Measurements from ENCODE around the gene TMEM134. TPM values are rescaled to one million over a fixed set of nuclear protein-coding genes. Genes with fewer than 3 reads are reported as not detected.

TMEM134 gene
- total RNA-seq, 1 donor from 2014 or later: 62.0 TPM

- Mint-ChIP-seq H3K27me3 (ENCODE audit: low read depth) (peaks cover 4% of the 10 kb centered on the region), H3K9me3 (no peaks in the 10 kb centered on the region), H3K27ac (no peak overlapping the region), H3K36me3 (ENCODE audit: low read depth) (no peaks in the 10 kb centered on the region), H3K4me1 (ENCODE audit: low read depth) (peaks cover 17% of the 10 kb centered on the region), H3K4me3 (ENCODE audit: low read depth) (peak overlapping the region; percentile 67)
- intact Hi-C loops (cut with micrococcal nuclease): loop anchor here (2.0 to 5.0 kb wide), 3 partner anchors 17 to 386 kb away; partner anchors contain the start of genes CDK2AP2, PITPNM1 and TBC1D10C
- no peak for DNase-seq (ENCODE audit: low spot score)
Measured at GRCh38 chr11:67421430-67422031, 47.5 kb downstream of the TMEM134 start.

- Mint-ChIP-seq H3K27me3 (ENCODE audit: low read depth) (peaks cover 10% of the 10 kb centered on the region), H3K27ac (no peak overlapping the region), H3K36me3 (ENCODE audit: low read depth) (no peaks in the 10 kb centered on the region), H3K9me3 (no peaks in the 10 kb centered on the region), H3K4me3 (ENCODE audit: low read depth) (peak overlapping the region; percentile 67), H3K4me1 (ENCODE audit: low read depth) (peaks cover 24% of the 10 kb centered on the region)
- intact Hi-C loops (cut with micrococcal nuclease): loop anchor here (2.0 to 5.0 kb wide), 3 partner anchors 16 to 386 kb away; partner anchors contain the start of genes CDK2AP2, PITPNM1 and TBC1D10C
- DNase-seq (ENCODE audit: low spot score): peak; percentile 94
Measured at GRCh38 chr11:67420646-67421429, 48.2 kb downstream of the TMEM134 start.

- Mint-ChIP-seq H3K36me3 (ENCODE audit: low read depth) (no peaks in the 10 kb centered on the region), H3K4me1 (ENCODE audit: low read depth) (peaks cover 24% of the 10 kb centered on the region), H3K9me3 (no peaks in the 10 kb centered on the region), H3K27me3 (ENCODE audit: low read depth) (peaks cover 10% of the 10 kb centered on the region), H3K4me3 (ENCODE audit: low read depth) (peak overlapping the region; percentile 77), H3K27ac (peak overlapping the region; percentile 33)
- no peak for DNase-seq (ENCODE audit: low spot score)
- intact Hi-C loops (cut with micrococcal nuclease): loop anchor here (2.0 to 5.0 kb wide), 3 partner anchors 15 to 387 kb away; partner anchors contain the start of genes CDK2AP2, PITPNM1 and TBC1D10C
Measured at GRCh38 chr11:67420147-67420645, 48.9 kb downstream of the TMEM134 start.

- DNase-seq (ENCODE audit: low spot score): no peak
- intact Hi-C loops (cut with micrococcal nuclease): loop anchor here (2.0 to 5.0 kb wide), 3 partner anchors 15 to 388 kb away; partner anchors contain the start of genes CDK2AP2, PITPNM1 and TBC1D10C
- Mint-ChIP-seq H3K4me3 (ENCODE audit: low read depth) (peak overlapping the region; percentile 77), H3K27ac (no peak overlapping the region), H3K4me1 (ENCODE audit: low read depth) (peaks cover 23% of the 10 kb centered on the region), H3K9me3 (no peaks in the 10 kb centered on the region), H3K36me3 (ENCODE audit: low read depth) (no peaks in the 10 kb centered on the region), H3K27me3 (ENCODE audit: low read depth) (peaks cover 10% of the 10 kb centered on the region)
Measured at GRCh38 chr11:67419325-67420049, 49.6 kb downstream of the TMEM134 start.

- DNase-seq (ENCODE audit: low spot score): no peak
- Mint-ChIP-seq H3K27ac (no peak overlapping the region), H3K27me3 (ENCODE audit: low read depth) (peaks cover 10% of the 10 kb centered on the region), H3K4me3 (ENCODE audit: low read depth) (peak overlapping the region; percentile 58), H3K4me1 (ENCODE audit: low read depth) (peaks cover 22% of the 10 kb centered on the region), H3K36me3 (ENCODE audit: low read depth) (no peaks in the 10 kb centered on the region), H3K9me3 (no peaks in the 10 kb centered on the region)
- intact Hi-C loops (cut with micrococcal nuclease): no loop called here
Measured at GRCh38 chr11:67418476-67419281, 50.4 kb downstream of the TMEM134 start.

- no peak for DNase-seq (ENCODE audit: low spot score)
- Mint-ChIP-seq H3K4me3 (ENCODE audit: low read depth) (no peak overlapping the region), H3K4me1 (ENCODE audit: low read depth) (peaks cover 33% of the 10 kb centered on the region), H3K9me3 (no peaks in the 10 kb centered on the region), H3K36me3 (ENCODE audit: low read depth) (peaks cover 4% of the 10 kb centered on the region), H3K27ac (no peak overlapping the region), H3K27me3 (ENCODE audit: low read depth) (peaks cover 14% of the 10 kb centered on the region)
- intact Hi-C loops (cut with micrococcal nuclease): no loop called here
Measured at GRCh38 chr11:67417425-67417824, 51.6 kb downstream of the TMEM134 start.

- H3K36me3 Mint-ChIP-seq (ENCODE audit: low read depth): peaks cover 4% of the 10 kb centered on the region
- no peak overlapping the region for H3K27ac Mint-ChIP-seq
- H3K27me3 Mint-ChIP-seq (ENCODE audit: low read depth): peaks cover 14% of the 10 kb centered on the region
- DNase-seq (ENCODE audit: low spot score): no peak
- intact Hi-C loops (cut with micrococcal nuclease): no loop called here
- peak overlapping the region; percentile 47 for H3K4me3 Mint-ChIP-seq (ENCODE audit: low read depth)
- no peaks in the 10 kb centered on the region for H3K9me3 Mint-ChIP-seq
- peaks cover 37% of the 10 kb centered on the region for H3K4me1 Mint-ChIP-seq (ENCODE audit: low read depth)
Measured at GRCh38 chr11:67416416-67417335, 52.4 kb downstream of the TMEM134 start.

- Mint-ChIP-seq H3K9me3 (no peaks in the 10 kb centered on the region), H3K27me3 (ENCODE audit: low read depth) (peaks cover 14% of the 10 kb centered on the region), H3K36me3 (ENCODE audit: low read depth) (peaks cover 4% of the 10 kb centered on the region), H3K4me3 (ENCODE audit: low read depth) (peak within 1 kb of the TSS; percentile 47), H3K4me1 (ENCODE audit: low read depth) (peaks cover 41% of the 10 kb centered on the region), H3K27ac (no peak within 1 kb of the TSS)
- intact Hi-C loops (cut with micrococcal nuclease): no loop called here
- DNase-seq (ENCODE audit: low spot score): no peak
Measured at GRCh38 chr11:67415501-67416304, 53.3 kb downstream of the TMEM134 start, which contains the start of gene CARNS1. Gene CARNS1, plus strand, starts transcription at chr11:67415678. Its CDS starts 522 bp downstream, at chr11:67416200.

- Mint-ChIP-seq H3K27ac (no peak overlapping the region), H3K27me3 (ENCODE audit: low read depth) (peaks cover 13% of the 10 kb centered on the region), H3K4me3 (ENCODE audit: low read depth) (no peak overlapping the region), H3K36me3 (ENCODE audit: low read depth) (peaks cover 18% of the 10 kb centered on the region), H3K9me3 (no peaks in the 10 kb centered on the region), H3K4me1 (ENCODE audit: low read depth) (peaks cover 45% of the 10 kb centered on the region)
- DNase-seq (ENCODE audit: low spot score): no peak
- intact Hi-C loops (cut with micrococcal nuclease): no loop called here
Measured at GRCh38 chr11:67413266-67413849, 55.7 kb downstream of the TMEM134 start.

- peaks cover 24% of the 10 kb centered on the region for H3K36me3 Mint-ChIP-seq (ENCODE audit: low read depth)
- intact Hi-C loops (cut with micrococcal nuclease): no loop called here
- H3K4me1 Mint-ChIP-seq (ENCODE audit: low read depth): peaks cover 52% of the 10 kb centered on the region
- H3K27ac Mint-ChIP-seq: no peak overlapping the region
- H3K9me3 Mint-ChIP-seq: no peaks in the 10 kb centered on the region
- peaks cover 13% of the 10 kb centered on the region for H3K27me3 Mint-ChIP-seq (ENCODE audit: low read depth)
- H3K4me3 Mint-ChIP-seq (ENCODE audit: low read depth): no peak overlapping the region
- no peak for DNase-seq (ENCODE audit: low spot score)
Measured at GRCh38 chr11:67412495-67413179, 56.4 kb downstream of the TMEM134 start.

All from activated T-helper 2 cell treated with anti-CD3 and anti-CD28 coated beads, Interferon-gamma antibody, Interleukin-2, Interleukin-4, amounts not matched to agents 10 μg/mL and 5 μg/mL and 100 μg/mL, durations not matched to agents 14 hours and 24 hours and 36 hours (primary cell).